HG03025 (cell line): Measurements from ENCODE around the gene ZNF697.
"Not testable (repeated sequence)": the region's sequence is repeated elsewhere in the genome, so short reads cannot be mapped to it uniquely, and the experiment has no call there.

Experiments
- ATAC-seq: cut with Tn5 transposase; IDR thresholded peaks from one replicate; pipeline ENCODE4 v1.9.1; 2021; ENCODE audit warnings: mild to moderate bottlenecking, moderate library complexity; ENCODE audit not compliant: unreplicated experiment, low FRiP score

Gene ZNF697

GRCh38 chr1:119632841-119633240 lies 15.2 kb downstream of the ZNF697 start:
- no peak for ATAC-seq

- no peak for ATAC-seq
These were observed 16.0 kb downstream of the ZNF697 start for GRCh38 chr1:119632103-119632490.

- ATAC-seq: no peak
These were observed 16.5 kb downstream of the ZNF697 start for GRCh38 chr1:119631433-119632102.

- ATAC-seq: no peak
These were observed 17.0 kb downstream of the ZNF697 start for GRCh38 chr1:119631086-119631432.

- ATAC-seq: no peak
These were observed 21.2 kb downstream of the ZNF697 start for GRCh38 chr1:119626841-119627240.

GRCh38 chr1:119626011-119626545 lies 22.0 kb downstream of the ZNF697 start:
- ATAC-seq: no peak

GRCh38 chr1:119623678-119624077 lies 24.4 kb downstream of the ZNF697 start:
- ATAC-seq: no peak

- no peak for ATAC-seq
These were observed 24.9 kb downstream of the ZNF697 start for GRCh38 chr1:119623193-119623515.

GRCh38 chr1:119622311-119623192 lies 25.5 kb downstream of the ZNF697 start:
- no peak for ATAC-seq

GRCh38 chr1:119621705-119622104 lies 26.4 kb downstream of the ZNF697 start:
- no peak for ATAC-seq

DNA sequence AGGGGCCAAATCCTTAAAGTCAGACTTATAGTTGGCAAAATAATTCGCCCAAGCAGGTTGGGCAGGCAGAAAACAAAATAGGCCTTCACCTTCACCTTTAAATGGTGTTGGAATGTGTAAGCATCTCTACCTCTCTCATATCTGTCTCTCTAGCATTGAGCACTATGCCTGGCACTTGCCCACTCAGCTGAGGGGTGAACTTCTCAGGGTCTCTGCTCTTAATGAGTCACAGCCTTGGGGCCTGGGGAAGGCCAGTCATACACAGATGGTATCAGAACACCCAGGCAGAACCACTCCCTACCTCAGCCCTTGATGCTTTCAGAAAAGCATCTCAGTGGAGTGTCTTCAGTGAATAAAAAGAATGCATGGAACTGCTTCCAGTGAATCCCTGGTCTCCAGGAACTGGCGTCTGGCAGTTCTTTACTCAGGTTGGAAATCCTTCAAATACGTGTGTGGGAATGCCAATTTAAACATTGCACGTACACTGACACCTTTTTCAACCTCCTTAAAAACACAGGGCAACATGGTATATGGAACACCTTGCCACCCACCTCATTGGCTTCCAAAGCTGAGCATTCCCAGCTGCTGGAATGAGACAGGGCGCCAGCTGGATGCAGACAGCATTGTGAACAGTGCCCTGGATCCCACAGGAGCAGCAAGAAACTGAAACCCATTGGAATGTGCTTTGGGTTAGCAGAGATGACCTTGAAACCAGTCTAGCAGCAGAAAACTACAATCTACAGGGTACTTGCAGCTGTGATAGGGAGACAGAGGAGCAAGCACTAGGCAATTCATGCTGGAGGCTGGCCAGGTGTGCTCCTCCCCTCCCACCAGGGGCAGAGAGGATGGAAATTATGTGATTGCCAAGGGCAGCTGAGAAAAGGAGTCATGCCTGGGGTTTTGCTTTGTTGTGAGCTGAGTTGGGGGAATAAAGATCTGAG lies 30.0 kb downstream of the ZNF697 start:
- no peak for ATAC-seq

DNA sequence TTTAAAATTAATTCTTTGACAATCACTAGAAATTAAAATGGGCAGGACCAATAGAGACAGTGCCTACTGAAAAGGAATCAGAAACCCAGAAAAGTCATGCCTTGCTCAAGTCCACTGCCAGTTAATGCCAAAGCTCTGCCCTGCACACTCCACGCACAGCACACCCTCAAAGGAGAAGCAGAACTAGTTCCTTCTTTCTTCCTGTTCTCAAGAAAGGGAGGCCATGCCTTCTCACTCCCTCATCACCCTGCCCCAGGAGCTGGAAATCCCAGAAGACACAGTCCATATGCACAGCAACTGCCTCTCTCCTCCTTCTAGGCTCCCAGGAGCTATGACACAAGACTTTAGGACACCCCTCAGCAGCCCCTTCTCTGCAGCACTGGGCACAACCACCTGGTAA lies 31.3 kb downstream of the ZNF697 start:
- not testable (repeated sequence) for ATAC-seq

DNA sequence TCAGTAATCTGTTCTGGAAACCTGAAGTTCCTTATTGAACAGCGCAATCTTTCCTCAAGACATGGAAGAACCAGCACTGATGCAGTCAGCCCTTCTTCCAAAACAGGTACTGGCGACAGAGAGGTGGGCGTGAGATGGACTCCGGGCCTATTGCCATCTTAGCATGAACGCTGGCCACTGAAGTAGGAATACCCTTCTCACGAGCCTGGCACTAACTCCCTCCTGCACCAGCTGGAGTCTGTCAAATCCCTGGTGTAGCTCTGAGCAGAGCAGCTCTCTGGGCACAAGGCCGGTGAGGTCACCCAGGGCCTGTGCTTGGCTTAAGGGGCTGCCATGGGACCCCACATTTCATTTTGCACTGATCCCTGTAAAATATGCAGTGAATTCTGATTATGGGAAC lies 33.0 kb downstream of the ZNF697 start:
- ATAC-seq: not testable (repeated sequence)

DNA sequence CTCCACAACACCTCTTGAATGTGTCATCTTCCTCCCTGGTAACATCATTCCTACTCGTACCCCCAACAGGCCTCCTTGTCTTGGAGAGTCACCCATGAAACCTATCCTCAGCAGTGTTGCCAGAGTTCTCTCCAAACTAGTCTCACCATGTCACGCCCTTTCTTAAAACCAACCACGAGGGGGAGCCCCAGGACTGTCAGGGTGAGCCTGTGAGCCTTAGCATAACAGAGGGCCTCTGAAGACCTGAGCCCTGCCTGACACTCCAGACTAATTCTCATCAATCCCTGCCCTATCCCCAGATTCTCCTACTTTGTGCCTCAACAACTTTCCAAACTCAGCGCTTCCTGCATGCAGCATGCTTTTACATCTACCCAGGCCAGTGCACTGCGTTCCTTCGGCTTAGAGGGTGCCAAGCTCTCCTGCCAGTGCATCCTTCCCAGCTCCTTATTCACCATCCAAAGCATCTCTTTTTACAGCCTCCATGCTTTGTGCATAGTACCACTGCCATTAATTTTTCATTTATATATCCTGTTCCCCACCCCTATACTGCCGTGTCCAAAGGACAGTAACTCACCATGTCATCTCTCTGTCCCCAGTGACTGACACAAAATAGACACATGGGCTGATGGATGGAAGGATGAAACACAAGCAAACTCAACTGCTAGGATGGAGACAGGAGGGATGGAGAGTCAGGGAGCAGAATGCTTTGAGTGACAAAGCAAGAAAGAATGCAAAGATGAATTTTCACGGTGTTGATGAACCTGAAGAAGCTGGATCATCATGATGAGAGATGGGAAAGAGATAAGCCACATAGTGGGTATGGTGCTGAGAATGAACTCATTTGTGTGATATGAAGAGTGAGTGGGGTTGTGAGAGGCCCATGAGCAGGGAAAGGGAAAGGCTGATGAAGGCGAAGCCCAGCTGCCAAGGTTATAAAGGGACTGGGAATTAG lies 34.0 kb downstream of the ZNF697 start:
- peak; percentile 65 for ATAC-seq

DNA sequence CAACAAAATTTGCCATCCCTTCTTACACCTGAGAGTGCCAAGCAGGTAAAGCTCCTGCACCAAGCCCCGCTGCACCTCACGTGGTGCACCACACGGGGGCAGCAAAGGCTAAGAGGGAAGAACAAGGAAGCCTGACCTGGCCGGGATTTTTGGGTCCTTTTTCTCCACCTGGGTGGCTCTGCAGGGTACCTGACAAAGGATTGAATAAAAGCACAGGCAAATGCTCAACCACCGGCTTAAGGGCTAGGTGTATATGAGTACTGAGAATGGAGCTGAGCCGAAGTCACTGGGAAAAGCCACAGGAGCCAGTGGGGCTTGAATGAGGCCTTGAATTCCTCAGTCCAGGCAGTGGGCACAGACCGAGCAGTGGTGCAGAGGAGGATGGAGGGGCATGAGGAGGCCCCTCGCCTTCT lies 36.4 kb downstream of the ZNF697 start:
- ATAC-seq: no peak

GRCh38 chr1:119608816-119609215 lies 39.2 kb downstream of the ZNF697 start:
- not testable (repeated sequence) for ATAC-seq

DNA sequence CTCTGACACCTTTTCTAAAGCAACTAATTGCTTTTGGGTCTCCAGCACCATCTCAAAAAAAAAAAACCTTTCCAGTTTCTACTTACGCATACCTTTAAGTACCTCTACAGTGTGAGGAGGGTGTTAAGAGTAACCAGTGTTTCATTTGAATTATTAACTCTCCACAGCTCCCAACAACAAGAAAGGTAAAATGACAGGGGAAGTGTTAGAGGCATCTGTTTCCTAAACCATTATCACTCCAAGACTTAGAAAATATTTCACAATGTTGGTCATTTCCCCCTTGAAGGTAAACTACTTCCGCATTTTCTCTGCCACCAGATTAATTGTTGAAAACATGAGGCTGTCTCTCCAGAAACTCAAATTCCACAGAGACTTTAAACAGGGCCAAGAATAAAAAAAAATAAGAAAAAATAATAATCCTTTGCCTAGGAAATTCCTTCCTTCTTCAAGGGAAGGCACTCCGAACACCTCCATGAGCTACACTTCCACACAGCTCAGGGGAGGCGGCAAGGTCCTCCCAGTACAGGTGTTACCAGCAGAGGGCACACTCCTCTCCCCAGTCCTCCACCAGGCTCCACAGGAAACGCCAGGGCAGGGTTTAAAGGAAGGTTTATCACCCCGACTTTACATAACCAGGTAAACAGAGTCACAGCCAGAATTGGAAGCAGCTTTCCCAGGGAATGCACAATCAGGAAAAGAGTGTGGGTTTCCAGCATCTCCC lies 40.8 kb downstream of the ZNF697 start:
- ATAC-seq: not testable (repeated sequence)

DNA sequence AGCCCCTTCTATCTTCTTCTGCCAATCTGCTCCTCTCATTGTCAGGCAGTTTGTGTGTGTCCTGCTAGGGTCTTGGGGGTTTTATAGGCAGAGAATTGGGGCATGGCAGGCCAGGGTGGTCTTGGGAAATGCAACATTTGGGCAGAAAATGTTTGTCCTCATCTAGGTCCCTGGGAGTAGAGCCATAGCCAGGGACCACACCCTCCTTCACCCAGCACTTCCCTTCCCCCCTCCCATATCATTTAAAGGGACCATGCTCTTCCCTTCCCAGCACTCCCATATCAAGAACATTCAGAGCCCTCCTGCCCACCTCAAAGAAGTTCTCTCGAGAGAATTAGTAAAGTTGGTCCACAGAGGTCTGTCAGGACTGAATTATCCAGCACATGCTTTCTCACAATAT lies 41.7 kb downstream of the ZNF697 start:
- no peak for ATAC-seq

DNA sequence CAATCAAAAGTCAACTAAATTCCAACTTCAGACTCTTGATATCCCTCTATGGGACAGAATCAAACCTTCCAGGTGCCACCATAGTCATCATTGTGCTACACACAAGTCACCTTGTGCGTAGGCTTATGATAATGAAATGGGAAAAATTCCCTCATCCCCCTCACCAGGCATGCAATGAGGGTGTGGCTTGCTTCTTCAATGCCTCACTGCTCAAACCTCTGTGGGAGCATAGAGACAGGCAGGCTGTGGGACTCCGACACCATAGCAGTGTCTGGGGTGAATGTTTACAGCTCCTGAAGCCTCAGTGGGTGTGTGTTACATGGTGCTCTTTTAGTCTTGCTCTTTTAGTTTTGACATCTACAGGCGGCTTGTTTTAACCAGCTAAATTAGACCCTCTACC lies 42.4 kb downstream of the ZNF697 start:
- no peak for ATAC-seq
